Breast epithelium (tissue), 3 donors: ENCODE data around the gene KCTD15.

Source experiments
- POLR2A ChIP-seq: fragments of 450-650 bp; IDR thresholded peaks from one replicate; pipeline ENCODE4 v1.6.1; 2016; ENCODE audit warnings: antibody characterized with exemption, mild to moderate bottlenecking, moderate library complexity
- POLR2AphosphoS5 ChIP-seq, 3 donors: sonication (generic); formaldehyde crosslinking; IDR thresholded peaks; one replicate each; pipeline ENCODE4 v1.6.1; 2017; ENCODE audit warnings: antibody characterized with exemption in 3 of 3
- TF ChIP-seq, protein P1 (sequence below), 3 donors: fragments of 450-650 bp; IDR thresholded peaks; one replicate each; pipeline ENCODE4 v1.5.1; 2016 to 2017; ENCODE audit warnings: antibody characterized with exemption in 3 of 3, mild to moderate bottlenecking in 3 of 3, moderate library complexity in 3 of 3

DNA sequence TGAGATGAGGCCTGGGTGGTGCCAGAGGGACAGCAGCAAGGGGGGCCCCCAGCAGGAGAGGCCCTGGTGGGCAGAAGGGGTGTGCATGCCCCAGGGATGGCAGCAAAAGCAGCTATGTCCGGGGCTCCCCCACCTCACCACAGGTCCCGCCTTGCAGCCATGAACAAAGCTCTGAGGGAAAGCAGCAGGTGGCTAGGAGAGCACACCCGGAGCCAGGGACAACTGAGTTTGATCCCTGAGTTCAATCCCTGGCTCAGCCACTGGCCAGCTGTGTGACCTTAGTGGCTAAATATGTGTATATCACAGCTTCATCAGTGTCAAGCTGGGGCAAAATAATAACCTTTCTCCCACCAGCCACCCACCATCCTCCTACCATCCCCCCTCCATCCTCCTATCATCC, 47.7 kb upstream of the KCTD15 start:
- TF ChIP-seq POLR2A: no peak
- no peak for TF ChIP-seq POLR2AphosphoS5 (IDR thresholded peaks at IDR 0.05)
- TF ChIP-seq, protein P1, sequence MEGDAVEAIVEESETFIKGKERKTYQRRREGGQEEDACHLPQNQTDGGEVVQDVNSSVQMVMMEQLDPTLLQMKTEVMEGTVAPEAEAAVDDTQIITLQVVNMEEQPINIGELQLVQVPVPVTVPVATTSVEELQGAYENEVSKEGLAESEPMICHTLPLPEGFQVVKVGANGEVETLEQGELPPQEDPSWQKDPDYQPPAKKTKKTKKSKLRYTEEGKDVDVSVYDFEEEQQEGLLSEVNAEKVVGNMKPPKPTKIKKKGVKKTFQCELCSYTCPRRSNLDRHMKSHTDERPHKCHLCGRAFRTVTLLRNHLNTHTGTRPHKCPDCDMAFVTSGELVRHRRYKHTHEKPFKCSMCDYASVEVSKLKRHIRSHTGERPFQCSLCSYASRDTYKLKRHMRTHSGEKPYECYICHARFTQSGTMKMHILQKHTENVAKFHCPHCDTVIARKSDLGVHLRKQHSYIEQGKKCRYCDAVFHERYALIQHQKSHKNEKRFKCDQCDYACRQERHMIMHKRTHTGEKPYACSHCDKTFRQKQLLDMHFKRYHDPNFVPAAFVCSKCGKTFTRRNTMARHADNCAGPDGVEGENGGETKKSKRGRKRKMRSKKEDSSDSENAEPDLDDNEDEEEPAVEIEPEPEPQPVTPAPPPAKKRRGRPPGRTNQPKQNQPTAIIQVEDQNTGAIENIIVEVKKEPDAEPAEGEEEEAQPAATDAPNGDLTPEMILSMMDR (IDR thresholded peaks at IDR 0.05): no peak
